GM19328 (cell line): ENCODE data around the gene CXCR6.

ENCODE experiments used
- ATAC-seq: cut with Tn5 transposase; IDR thresholded peaks from one replicate; pipeline ENCODE4 v1.9.1; 2021; ENCODE audit warnings: mild to moderate bottlenecking, moderate library complexity; ENCODE audit not compliant: unreplicated experiment

The CXCR6 gene

DNA sequence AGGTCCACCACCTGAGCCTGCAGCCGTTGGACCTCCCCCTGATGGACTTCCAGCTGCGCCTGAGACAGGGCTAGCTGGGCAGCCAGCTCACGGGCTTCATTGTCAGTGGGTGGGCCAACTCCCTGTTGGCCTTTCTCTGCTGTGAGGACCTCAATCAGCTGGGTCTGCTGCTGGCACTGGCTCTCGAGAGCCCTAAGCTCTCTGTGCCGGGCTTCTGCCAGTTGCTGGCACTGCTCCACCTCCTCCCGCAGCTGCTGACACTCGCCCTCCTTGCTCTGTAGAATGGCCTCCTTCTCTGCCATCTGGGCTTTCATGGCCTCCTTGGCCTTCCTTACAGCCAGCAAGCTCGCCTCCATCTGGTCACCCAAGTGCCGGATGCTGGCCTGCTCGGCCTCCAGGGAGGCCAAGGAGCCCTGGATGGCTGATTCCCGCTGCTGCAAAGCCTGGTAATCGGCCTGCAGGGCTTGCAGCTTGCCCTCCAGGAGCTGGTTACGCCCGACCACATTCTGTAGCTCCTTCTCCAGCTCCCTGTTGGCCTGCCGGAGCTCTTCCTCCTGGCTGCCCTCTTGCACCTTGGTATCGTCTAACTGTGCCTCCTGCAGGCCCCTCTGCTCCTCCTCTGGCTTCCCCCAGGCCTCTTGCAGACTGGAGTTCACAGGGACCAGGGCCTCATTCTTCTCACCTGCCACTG is 23.8 kb downstream of the CXCR6 start:
- no peak for ATAC-seq

DNA sequence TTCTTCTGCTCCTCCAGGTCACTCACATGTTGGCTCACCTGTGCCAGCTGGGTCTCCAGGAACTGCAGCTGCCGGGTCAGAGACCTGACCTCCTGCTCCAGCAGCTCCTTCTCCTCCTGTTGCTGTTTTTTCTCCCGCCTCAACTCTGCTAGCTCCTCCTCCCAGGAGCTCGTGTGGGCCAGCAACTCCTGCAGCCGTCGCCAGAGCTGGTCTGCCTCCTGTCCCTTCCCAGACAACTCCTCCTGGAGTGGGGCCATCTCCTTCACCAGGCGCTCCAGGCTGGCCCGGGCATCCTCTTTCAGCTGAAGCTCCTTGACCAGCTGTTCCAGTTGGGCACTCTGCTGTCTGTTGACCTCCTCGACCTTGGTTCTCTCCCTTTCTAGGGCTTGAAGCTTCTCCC is 24.5 kb downstream of the CXCR6 start:
- no peak for ATAC-seq

DNA sequence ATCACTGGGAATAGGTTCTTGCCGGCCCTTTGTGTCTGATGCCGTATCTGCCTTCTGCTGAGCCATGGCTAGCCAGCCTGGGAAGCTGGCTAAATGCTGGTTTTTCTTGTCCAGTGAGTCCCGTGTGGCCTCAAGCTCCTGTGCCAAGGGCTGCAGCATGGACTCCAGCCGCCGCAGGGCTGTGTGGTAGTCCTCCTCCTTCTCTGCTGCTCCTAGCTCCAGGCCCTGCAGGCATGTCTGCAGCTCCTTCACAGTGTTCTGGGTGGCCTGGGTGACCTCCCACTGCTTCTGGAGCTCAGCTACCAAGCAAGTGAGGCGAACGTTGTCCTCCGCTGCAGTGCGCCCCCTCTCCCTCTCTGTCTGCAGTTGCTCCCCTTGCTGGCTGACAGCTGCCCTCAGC is 24.9 kb downstream of the CXCR6 start:
- no peak for ATAC-seq

DNA sequence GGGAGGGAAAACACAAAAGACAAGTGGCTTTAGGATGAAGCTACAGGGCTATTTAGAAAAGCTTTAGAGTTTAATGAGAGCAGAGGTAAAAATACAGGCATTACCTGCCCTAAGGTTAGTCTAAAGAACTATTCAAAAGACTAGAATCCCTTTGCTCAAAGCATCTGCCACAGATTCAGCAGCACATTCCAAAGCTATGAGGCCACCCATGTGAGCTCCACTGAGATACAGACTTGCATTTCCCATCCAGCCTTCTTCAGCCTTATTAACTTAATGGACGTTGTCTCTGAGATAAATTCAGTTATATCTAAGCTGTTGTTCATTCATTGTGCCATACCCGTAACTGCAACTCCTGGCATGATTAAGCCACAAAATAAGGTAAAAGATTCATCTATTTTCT is 25.4 kb downstream of the CXCR6 start:
- ATAC-seq: no peak

DNA sequence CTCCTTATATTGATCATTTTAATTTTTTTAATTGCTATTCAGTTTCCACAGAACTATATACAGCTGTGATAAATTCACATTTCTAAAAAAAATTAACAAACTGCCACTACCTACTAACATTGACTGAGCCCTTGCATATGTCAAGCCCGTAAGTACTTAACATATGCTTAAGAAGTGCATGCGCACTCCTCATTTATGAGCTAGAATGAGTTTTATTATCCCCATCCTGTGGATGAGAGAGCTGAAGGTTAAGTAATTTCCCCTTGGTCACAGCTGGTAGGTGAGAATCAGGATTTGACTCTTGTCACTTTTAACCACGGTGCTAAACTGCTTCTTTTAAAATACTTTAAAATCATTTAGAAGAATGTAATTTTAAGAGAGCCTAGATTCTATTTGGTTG is 25.9 kb downstream of the CXCR6 start:
- ATAC-seq: no peak

DNA sequence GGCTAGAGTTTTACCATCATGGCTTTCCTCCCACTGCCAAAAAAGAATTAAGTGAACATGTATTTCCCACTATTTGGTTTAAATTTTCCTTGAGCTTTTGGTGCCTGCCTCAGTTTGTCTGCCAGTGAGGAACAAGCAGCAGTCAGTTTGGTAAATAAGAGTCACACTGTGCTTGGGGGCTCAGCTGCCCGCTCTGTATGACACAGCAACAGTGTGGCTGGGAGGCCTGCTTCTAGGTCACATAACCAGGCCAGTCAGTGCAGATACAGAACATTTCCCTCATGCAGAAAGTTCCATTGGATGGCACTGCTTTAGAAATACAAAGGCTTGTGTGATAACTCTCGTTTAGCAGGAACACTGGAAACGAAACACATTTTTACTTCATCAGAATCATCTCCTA is 26.7 kb downstream of the CXCR6 start:
- ATAC-seq: no peak

DNA sequence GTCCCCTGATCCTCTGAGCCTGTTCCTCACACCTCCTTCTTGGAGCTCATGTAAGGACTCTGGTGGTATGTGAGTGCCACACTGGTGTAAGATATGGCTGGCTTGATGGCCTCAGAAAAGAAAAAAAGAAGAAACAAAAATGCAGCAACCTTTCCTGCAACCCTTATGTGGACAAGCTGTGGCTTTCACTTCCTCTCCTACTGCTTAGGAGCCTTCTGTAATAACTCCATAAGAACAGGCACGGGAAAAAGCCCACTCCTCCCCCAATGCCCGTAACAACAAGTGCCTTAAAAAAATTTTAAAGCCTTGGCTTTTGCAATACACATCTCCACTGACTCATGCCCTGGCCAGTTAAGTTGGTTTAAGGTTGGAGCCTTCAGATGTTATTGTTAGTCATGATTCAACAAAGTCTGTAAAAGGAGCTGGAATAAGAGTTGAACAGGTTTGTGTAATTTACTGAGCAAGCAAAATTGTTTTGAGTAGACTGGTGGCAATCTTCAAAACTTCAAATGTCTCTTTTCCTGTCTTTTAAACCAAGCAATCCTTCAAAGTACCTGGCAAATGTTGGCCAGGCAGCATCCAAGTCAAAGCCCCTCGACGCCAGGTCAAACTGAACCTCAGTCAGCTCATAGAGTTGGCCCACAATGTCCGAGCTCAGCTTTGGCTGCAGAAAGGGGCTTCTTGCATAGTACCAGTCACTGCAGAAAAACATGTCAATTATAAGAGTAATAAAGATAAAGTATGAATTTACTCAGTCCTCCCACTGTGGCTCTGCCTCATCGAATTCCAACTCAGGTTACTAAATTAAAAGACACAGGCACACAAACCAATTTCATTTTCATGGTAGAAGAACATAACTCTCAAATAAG is 29.5 kb downstream of the CXCR6 start:
- ATAC-seq: no peak

DNA sequence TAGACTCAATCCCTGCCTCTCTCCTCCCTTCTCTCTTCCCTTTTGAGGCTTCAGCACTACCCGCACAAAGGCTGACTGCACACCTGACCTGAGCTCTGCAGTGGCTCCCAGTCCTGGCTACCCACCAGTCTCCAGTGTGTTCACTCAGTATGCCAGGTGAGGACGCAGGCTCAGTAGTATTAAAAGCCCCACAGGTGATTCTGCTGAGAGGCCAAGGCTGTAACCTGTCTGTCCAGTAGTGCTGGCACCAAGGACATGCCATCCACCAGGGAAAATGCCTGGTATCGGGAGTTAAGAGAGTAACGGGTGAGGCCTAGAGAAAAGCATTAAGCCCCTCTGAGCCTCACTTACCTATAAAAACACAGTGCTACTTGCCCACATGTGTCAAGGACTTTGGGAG is 31.4 kb downstream of the CXCR6 start:
- ATAC-seq: no peak

DNA sequence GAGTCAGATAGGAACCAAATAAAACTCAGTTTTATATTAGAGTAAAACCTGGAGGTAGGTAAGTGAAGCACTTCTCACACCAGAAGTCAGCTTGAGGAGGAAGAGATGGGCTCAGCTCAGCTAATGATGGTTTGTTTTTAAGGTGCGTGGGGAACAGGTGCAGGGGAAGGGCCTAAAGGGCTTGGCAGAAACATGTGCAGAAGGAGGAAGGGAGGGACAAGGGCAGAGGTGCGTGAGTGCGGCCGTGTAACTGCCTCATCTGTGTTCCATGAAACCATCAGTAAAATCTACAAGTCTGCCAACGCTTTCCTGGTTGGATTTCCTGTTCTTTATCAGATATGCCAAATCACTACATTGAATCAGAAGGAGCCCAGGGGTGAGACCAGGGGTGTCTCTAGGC is 32.4 kb downstream of the CXCR6 start:
- ATAC-seq: no peak

DNA sequence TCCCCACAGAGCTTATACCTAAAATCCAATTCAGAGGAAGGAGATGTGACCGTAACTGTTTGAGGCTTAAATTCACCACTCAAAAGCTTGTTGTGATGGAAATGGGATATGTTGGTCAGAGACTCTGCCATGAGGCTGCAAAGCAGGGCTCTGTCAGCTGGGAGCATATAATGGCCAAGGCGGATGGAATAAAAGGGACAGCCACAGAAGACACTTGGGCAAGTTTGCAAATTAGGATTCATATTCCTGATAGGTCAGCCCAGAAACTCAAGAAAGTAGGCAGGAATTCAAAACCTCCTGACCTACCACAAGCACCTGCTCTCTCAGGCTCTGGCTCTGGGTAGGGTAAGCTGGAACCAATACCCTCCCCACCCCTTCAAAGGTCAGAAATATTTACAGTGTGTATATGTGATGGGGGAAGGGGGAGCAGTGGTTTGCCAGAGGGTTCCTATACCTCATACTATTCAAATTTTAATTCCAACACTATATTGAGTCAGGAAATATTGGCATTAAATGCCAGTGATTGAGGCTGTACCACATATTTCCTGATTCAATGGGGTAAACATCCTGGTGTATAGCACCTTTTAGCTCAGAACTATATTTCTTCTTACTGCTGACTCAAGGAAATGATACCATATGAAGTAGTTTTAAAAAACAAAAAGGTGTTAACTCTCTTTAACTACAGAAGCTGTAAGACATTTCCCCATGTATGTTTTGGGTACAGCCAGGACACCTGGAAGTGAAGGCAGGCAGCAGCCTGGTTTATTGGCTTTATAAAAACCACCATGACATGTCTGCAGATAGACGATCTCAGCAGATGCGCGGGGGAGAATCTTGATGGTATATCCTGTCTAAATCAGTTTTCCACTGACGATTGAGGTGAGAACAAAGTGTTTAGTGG is 33.2 kb downstream of the CXCR6 start:
- no peak for ATAC-seq

DNA sequence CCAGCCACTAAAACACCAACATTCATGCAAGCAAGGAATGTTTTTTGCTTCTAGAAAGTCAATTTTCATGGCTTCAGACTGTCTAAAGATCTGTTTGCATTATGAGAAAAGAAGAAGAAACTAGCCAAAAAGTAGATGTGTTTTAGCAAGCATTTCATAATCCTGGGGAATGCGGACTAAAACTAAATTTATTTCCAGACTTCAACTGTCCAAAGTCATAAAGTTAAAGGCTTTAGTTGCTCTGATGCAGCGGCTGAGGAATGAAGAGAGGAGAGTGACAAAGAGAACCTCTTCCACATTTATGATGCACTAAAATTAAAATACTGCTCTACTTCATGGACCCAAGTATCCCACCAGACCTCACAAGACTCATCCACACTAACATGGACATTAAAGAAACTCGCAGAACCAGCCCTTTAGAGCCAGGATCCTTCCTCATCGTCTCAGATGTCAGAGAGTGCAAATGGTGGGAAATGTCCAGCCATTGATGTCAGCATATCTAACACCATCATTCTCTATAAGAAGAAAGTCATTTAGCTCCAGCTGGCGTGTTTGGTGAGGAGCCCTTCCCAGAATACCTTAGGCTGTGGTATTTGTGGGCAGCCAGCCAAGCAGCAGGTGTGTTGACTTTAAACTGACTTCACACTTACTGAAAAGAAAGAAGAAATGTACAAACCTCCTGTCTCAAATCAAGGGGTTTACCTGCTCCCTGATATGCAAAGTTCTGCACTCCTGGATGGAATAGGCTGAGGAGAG is 34.9 kb downstream of the CXCR6 start:
- ATAC-seq: no peak

DNA sequence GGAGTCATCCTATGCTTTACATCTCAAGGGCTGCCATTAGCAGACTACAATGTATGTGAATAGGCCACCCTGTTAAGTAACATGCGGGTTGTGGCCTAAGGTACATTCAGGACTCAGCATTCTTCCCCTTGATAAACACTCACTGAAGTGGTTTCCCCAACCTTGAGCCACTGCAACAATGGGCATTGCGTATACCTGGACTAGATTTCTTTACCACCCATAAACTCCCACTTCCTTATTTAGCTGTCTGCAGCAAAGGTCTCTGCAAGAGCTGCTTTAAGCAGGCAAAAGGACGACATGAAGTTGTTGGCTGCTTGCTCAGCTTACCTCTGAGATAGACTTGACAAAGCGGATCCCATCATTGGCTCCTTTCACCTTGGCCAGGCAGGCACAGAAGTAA is 36.1 kb downstream of the CXCR6 start:
- no peak for ATAC-seq

DNA sequence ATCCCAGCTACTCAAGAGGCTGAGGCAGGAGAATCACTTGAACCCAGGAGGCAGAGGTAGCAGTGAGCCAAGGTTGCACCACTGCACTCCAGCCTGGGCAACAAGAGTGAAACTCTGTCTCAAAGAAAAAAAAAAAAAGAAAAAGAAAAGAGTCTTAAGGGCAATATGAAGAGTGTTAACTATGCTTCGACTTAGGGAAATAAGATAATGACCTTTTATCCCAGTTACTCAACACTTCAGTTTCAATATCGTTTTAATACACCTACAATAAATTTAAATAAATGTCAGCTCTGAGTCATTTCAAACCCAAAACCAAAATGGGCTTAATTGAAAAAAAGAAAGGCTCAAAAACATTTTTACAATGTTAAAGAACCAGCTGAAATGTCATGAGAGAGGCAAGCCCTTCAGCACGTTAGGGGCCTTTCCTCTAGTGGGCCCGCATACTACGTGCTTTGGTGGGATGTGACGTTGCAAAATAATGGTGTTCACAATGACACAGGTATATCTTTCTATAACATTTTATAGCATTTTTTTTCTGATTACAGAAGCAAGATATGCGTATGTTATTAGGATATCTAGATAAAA is 37.1 kb downstream of the CXCR6 start:
- ATAC-seq: no peak

DNA sequence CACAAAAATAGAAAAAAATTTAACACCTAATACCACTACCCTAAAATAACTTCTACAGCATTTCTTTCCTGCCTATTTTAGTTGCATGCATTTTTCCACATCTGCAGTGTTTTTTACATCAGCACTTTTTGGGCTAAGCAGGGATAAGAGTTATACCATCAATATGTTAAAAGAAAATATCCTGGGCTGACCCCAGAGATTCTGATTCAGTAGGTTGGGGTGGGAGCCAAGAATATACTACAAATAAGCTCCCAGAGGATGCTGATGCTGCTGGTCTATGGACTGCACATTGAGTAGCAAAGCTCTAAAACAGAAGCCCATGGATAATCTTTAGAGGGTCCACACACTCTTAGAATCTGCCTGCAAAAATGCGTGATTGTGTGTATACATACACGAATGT is 37.6 kb downstream of the CXCR6 start:
- no peak for ATAC-seq

DNA sequence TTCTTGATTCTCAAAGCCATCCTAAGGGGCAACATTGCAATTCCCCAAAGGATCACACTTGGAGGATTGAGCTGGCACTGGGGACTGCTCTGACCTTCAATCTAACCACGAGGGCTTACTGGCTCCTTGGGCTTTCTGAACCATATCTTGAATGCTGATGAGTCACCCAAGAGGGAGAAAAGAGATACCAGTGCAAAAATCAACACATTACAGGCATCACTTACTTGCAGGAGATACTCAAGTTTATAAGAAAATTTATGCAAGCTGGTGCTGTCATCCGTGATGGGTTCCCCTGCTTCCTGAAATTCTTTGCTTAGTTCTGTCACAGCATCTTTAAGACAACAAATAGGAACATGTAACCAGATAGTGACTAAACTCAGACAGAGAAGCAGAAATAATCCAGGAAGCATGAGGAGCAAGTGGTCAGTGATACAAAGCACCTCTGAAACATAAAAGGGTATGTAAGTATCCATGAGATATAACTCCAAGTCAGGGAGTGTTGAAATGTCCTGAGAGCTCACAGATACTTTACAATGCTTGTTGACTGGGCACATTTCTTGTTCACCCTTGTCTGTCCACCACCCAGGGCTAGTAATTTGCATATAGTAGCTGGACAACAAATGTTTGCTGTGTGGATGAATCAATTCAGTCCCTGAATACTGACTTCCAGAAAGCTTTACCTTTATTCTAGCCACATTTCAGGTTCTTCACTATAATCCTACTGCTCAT is 38.2 kb downstream of the CXCR6 start:
- ATAC-seq: no peak

DNA sequence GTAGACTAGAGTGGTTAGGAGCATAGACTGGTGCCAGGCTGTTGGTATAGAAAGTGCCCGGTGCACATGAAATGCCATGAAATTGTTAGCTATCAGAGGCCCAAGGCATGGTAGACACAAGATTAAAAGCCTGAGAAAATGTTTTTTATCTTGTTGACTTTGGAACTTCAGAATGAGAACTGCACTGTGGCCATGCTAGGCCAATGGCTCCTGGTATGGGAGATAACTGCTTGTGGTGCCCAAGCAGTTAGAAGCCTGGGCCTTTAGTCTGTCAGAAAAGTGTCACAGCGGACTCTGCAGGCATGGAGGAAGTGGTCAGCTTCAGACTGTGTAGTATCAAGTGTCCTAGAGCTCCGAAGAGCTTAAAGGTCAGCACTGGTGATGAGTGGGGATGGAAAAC is 40.5 kb downstream of the CXCR6 start:
- no peak for ATAC-seq

DNA sequence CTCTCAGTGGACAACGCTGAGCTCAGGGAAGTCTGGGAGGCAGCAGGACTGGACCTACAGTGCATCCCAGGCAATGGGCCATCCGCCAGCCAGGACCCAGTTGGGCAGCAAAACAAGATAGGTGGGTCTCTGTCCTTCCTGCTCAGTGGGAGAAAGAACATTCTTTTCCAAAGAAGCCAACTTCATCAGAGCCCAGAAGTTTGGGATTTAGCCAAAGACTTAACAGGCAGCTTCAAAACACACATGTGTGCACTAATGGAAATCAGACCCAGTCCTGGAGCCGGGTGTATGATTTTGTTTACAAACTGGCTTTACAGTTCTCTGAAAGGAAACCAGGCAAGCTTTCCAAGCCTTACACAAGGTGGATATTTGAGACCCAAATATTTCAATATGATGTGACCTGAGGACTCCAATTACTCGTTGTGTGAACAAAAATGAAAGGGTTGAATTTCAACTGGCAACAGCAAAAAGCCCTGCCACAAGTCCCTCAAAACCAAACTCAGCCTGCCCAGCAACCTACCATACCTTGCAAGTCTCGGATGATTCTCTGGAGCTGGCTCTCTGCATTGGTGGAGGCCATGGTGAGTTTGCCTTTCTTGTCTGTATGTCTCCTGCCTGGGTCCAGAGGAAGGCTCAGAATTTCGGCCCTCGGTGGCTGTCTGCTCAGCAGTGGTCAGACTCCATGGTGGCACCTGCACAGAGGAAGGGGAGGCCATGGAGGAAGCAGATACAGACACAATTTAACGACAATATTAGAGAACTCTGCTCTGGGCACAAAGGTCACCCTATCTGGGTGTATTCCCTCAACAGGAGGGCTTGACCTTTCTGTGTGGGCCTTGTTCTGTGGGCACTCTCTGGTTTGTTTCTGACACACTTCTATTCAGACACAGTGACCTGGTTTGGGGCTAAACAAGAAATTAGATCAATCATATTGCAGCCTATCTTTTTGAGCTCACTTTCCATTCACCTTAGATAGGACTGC is 41.4 kb downstream of the CXCR6 start:
- no peak for ATAC-seq

DNA sequence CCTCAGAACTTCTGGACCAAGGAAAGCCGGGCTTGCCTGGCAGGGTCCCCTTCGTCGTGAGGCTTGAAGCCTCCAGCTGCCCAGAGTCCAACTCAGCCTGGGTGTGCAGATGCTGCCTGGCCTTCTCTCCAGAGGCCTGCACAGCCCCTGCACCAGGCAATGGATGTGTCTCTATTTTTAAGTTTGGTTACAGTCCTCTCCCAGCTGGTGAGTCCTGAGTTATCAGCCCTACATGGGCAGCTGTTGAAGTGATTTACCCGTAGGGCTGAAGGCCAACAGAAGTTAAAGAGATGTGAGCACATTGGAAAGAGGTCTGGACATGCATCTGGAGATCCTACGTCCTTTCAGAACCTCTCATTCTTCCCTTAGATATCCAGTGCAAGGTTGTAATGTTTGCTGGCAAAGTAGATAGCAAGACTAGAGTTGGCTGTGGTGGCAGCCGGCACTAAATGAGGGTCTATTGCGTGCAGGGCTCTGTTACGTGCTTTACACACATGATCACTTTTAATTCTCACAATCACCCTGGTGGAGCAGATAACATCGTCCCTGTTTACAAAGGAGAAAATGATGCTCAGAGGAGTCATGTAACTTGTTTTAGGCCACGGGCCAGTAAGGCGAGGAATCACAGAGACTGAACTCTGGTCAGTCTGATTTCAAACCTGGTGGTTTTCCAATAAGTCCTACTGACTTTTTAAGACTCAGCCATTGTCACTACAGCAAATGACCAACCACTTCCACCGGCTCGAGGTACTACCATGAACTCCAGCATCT is 42.5 kb downstream of the CXCR6 start:
- no peak for ATAC-seq
